NCI-H2107 treated with DMSO at 0.1 percent for 48 hours (cell line): Measurements from ENCODE around the gene DIAPH2.

Experiments
- DNase-seq: peaks from one replicate; lab custom pipeline; 2025; ENCODE audit not compliant: unreplicated experiment; lab: John Stamatoyannopoulos, UW

The DIAPH2 gene

GRCh38 chrX:96684339-96685209 is at the start of gene DIAPH2:
Gene DIAPH2 (plus strand): TSS chrX:96684842.
- no peak for DNase-seq

GRCh38 chrX:96650023-96650422 is 34.6 kb upstream of the DIAPH2 start:
- DNase-seq: no peak

- DNase-seq: no peak
Measured at GRCh38 chrX:96655947-96656623, 28.6 kb upstream of the DIAPH2 start.

GRCh38 chrX:96682516-96682915 is 2.1 kb upstream of the DIAPH2 start:
- DNase-seq: no peak

- DNase-seq: peak; percentile 79
Measured at GRCh38 chrX:96683997-96684338, 674 bp upstream of the DIAPH2 start.

- DNase-seq: no peak
Measured at GRCh38 chrX:96685210-96686099, 813 bp downstream of the DIAPH2 start.

GRCh38 chrX:96687776-96688175 is 3.1 kb downstream of the DIAPH2 start:
- no peak for DNase-seq

- DNase-seq: no peak
Measured at GRCh38 chrX:96688789-96689188, 4.1 kb downstream of the DIAPH2 start.

GRCh38 chrX:96689991-96690390 is 5.3 kb downstream of the DIAPH2 start:
- DNase-seq: no peak

GRCh38 chrX:96692454-96692853 is 7.8 kb downstream of the DIAPH2 start:
- no peak for DNase-seq

GRCh38 chrX:96692890-96693289 is 8.2 kb downstream of the DIAPH2 start:
- no peak for DNase-seq

GRCh38 chrX:96693407-96693806 is 8.8 kb downstream of the DIAPH2 start:
- no peak for DNase-seq

GRCh38 chrX:96696462-96696861 is 11.8 kb downstream of the DIAPH2 start:
- DNase-seq: no peak

- DNase-seq: no peak
Measured at GRCh38 chrX:96700625-96701024, 16.0 kb downstream of the DIAPH2 start.

GRCh38 chrX:96703379-96703778 is 18.7 kb downstream of the DIAPH2 start:
- DNase-seq: no peak

- DNase-seq: no peak
Measured at GRCh38 chrX:96703816-96704215, 19.2 kb downstream of the DIAPH2 start.

- no peak for DNase-seq
Measured at GRCh38 chrX:96704629-96705028, 20.0 kb downstream of the DIAPH2 start.

- DNase-seq: no peak
Measured at GRCh38 chrX:96705905-96706304, 21.3 kb downstream of the DIAPH2 start.

GRCh38 chrX:96707804-96708203 is 23.2 kb downstream of the DIAPH2 start:
- DNase-seq: no peak

- no peak for DNase-seq
Measured at GRCh38 chrX:96710031-96710430, 25.4 kb downstream of the DIAPH2 start.

- DNase-seq: no peak
Measured at GRCh38 chrX:96713303-96713702, 28.7 kb downstream of the DIAPH2 start.
